GM12865 (cell line): ENCODE data around the gene SFI1.
"Not testable (repeated sequence)": the region's sequence is repeated elsewhere in the genome, so short reads cannot be mapped to it uniquely, and the experiment has no call there.

Experiments used
- DNase-seq: peaks from one replicate; pipeline ENCODE4 v3.0.0; 2010; ENCODE audit warnings: low read depth
- H3K4me3 ChIP-seq: 2 replicates; pipeline ENCODE4 v1.5.1; 2011; ENCODE audit warnings: mild to moderate bottlenecking, low read depth, low read length, control low read depth
- TF ChIP-seq, protein P1 (sequence below): IDR thresholded peaks from 2 replicates; pipeline ENCODE4 v1.5.1; 2011; ENCODE audit warnings: low read length, control low read depth, low read depth, inconsistent platforms; ENCODE audit not compliant: insufficient read depth; ENCODE audit errors: missing control alignments

Gene SFI1

GRCh38 chr22:31504282-31504681, 7.9 kb downstream of the SFI1 start:
- TF ChIP-seq, protein P1, sequence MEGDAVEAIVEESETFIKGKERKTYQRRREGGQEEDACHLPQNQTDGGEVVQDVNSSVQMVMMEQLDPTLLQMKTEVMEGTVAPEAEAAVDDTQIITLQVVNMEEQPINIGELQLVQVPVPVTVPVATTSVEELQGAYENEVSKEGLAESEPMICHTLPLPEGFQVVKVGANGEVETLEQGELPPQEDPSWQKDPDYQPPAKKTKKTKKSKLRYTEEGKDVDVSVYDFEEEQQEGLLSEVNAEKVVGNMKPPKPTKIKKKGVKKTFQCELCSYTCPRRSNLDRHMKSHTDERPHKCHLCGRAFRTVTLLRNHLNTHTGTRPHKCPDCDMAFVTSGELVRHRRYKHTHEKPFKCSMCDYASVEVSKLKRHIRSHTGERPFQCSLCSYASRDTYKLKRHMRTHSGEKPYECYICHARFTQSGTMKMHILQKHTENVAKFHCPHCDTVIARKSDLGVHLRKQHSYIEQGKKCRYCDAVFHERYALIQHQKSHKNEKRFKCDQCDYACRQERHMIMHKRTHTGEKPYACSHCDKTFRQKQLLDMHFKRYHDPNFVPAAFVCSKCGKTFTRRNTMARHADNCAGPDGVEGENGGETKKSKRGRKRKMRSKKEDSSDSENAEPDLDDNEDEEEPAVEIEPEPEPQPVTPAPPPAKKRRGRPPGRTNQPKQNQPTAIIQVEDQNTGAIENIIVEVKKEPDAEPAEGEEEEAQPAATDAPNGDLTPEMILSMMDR: no peak
- H3K4me3 ChIP-seq: no peak overlapping the region
- no peak for DNase-seq

GRCh38 chr22:31507517-31507916, 11.2 kb downstream of the SFI1 start:
- H3K4me3 ChIP-seq, DNase-seq: not testable (repeated sequence)

GRCh38 chr22:31508536-31508935, 12.2 kb downstream of the SFI1 start:
- TF ChIP-seq, protein P1: no peak
- H3K4me3 ChIP-seq: no peak overlapping the region
- DNase-seq: no peak

DNA sequence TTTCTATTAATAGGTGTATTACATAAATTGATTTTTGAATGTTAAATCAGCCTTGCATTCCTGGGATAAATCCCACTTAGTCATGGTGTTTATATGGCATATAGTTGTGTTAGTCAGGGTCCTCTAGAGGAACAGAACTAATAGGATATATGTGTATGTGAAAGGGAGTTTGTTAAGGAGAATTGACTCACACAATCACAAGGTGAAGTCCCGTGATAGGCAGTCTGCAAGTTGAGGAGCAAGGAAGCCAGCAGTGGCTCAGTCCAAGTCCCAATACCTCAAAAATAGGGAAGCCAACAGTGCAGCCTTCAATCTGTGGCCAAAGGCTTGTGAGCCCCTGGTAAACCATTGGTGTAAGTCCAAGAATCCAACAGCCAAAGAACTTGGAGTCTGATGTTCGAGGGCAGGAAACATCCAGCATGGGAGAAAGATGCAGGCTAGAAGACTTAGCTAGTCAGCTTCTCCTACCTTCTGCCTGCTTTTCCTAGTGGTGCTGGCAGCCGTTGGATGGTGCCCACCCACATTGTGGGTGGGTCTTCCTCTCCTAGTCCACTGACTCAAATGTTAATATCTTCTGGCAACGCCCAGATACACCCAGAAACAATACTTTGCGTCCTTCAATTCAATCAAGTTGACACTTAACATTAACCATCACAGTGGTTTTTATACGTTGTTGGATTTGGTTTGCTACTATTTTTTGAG, 12.9 kb downstream of the SFI1 start:
- no peak overlapping the region for H3K4me3 ChIP-seq
- no peak for DNase-seq
- TF ChIP-seq, protein P1: no peak

- TF ChIP-seq, protein P1: no peak
- no peak overlapping the region for H3K4me3 ChIP-seq
- peak; percentile 53 for DNase-seq
These were observed 23.7 kb downstream of the SFI1 start for GRCh38 chr22:31520051-31520450.

DNA sequence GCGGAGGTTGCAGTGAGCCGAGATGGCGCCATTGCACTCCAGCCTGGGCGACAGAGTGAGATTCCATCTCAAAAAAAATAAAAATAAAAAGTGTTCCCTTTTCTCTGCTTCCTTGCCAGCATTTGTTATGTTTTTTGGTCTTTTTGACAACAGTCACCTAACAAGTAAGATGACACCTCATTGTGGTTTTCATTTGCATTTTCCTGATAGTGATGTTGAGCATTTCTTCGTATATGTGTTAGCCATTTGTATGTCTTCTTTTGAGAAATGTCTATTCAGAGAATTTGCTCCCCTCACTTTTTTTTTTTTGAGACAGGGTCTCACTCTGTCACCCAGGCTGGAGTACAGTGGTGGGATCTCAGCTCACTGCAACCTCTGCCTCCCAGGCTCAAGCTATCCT, 27.8 kb downstream of the SFI1 start:
- DNase-seq: peak; percentile 17
- H3K4me3 ChIP-seq: not testable (repeated sequence)

DNA sequence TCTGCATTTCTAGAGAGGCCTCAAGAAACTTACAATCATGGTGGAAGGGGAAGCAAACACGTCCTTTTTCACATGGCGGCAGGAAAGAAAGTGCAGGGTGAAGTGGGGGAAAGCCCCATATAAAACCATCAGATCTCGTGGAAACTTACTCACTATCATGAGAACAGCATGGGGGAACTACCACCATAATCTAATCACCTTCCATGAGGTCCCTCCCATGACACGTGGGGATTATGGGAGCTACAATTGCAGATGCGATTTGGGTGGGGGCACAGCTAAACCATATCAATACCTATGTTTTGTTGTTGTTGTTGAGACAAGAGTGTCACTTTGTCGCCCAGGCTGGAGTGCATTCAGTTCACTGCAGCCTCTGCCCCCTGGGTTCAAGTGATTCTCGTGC, 29.9 kb downstream of the SFI1 start:
- peak; percentile 30 for DNase-seq
- no peak overlapping the region for H3K4me3 ChIP-seq
- TF ChIP-seq, protein P1: no peak

GRCh38 chr22:31530823-31531195, 34.5 kb downstream of the SFI1 start:
- H3K4me3 ChIP-seq: no peak overlapping the region
- DNase-seq: no peak
- TF ChIP-seq, protein P1: no peak
